Measurements from ENCODE around the gene ELP1.
"Not testable (repeated sequence)": the region's sequence is repeated elsewhere in the genome, so short reads cannot be mapped to it uniquely, and the experiment has no call there.

ELP1 gene

DNA sequence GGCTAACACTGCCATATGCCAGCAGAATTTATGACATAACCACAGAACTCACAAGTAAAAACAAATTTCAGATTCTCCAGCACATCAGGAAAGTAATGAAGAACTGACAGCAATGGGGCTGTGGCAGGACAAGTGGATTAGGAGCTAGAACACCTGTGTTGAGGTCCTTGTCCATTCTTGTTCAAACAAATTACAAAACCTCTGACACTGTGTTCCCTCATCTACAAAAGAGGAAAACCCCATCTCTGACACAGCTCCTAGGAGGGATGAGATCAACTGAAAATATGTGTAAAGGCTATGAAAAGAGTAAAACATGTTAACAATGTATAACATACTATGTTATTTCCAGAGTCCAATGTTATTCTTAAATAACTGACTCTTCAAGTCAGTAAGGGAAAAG is 23.5 kb downstream of the ELP1 start:
- Histone ChIP-seq H3K36me3 (ENCODE audit: control insufficient read depth, insufficient read depth, low read length) (peaks cover 4% of the 10 kb centered on the region), H3K56ac (ENCODE audit: low read length) (no peak overlapping the region), H3K9ac (ENCODE audit: low read length) (no peak overlapping the region), H3K27me3 (ENCODE audit: insufficient read depth, low read length, poor library complexity) (no peaks in the 10 kb centered on the region), H3K79me1 (ENCODE audit: low read length) (no peaks in the 10 kb centered on the region), H4K8ac (ENCODE audit: low read depth, low read length) (no peak overlapping the region), H3K4ac (ENCODE audit: low read depth, low read length) (no peak overlapping the region), H2BK120ac (ENCODE audit: low read depth, low read length) (no peak overlapping the region), H3K4me3 (ENCODE audit: low read length) (no peak overlapping the region), H3K4me2 (ENCODE audit: low read length) (no peak overlapping the region), H3K79me2 (ENCODE audit: control insufficient read depth, insufficient read depth, low read length) (no peaks in the 10 kb centered on the region), H2BK5ac (ENCODE audit: low read length) (no peak overlapping the region), H3K4me1 (ENCODE audit: control insufficient read depth, low read depth, low read length) (no peaks in the 10 kb centered on the region), H2AK5ac (ENCODE audit: low read length) (no peak overlapping the region), H4K5ac (ENCODE audit: low read length) (no peak overlapping the region), H3K23ac (ENCODE audit: low read length) (no peak overlapping the region), H3K18ac (ENCODE audit: low read length) (no peak overlapping the region), H2BK15ac (replicated peaks; ENCODE audit: low read depth) (no peak overlapping the region), H3K27ac (ENCODE audit: low read depth, low read length) (no peak overlapping the region)
- DNase-seq = no peak

DNA sequence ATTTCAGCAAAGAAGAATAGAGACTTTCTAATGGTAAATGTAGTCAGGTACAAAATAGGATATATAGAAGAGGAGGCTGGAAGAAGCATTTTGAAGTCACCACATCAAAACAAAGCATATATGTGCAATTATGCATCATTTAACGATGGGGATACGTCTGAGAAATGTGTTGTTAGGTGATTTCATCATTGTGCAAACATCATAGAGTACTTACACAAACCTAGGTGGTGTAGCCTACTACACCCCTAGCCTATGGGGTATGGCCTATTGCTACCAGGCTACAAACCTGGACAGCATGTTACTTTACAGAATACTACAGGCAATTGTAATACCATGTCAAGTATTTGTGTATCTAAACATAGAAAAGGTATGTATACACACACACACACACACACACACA is 28.4 kb downstream of the ELP1 start:
- DNase-seq = no peak
- Histone ChIP-seq H4K5ac (ENCODE audit: low read length) (no peak overlapping the region), H3K4ac (ENCODE audit: low read depth, low read length) (no peak overlapping the region), H3K4me3 (ENCODE audit: low read length) (no peak overlapping the region), H3K79me2 (ENCODE audit: control insufficient read depth, insufficient read depth, low read length) (no peaks in the 10 kb centered on the region), H3K27ac (ENCODE audit: low read depth, low read length) (no peak overlapping the region), H2AK5ac (ENCODE audit: low read length) (no peak overlapping the region), H3K27me3 (ENCODE audit: insufficient read depth, low read length, poor library complexity) (no peaks in the 10 kb centered on the region), H3K4me1 (ENCODE audit: control insufficient read depth, low read depth, low read length) (no peaks in the 10 kb centered on the region), H3K9ac (ENCODE audit: low read length) (no peak overlapping the region), H2BK5ac (ENCODE audit: low read length) (no peak overlapping the region), H2BK120ac (ENCODE audit: low read depth, low read length) (no peak overlapping the region), H3K36me3 (ENCODE audit: control insufficient read depth, insufficient read depth, low read length) (peaks cover 4% of the 10 kb centered on the region), H2BK15ac (replicated peaks; ENCODE audit: low read depth) (no peak overlapping the region), H3K23ac (ENCODE audit: low read length) (no peak overlapping the region), H3K4me2 (ENCODE audit: low read length) (no peak overlapping the region), H3K79me1 (ENCODE audit: low read length) (no peaks in the 10 kb centered on the region), H3K56ac (ENCODE audit: low read length) (no peak overlapping the region), H4K8ac (ENCODE audit: low read depth, low read length) (no peak overlapping the region), H3K18ac (ENCODE audit: low read length) (no peak overlapping the region)
- WGBS (ENCODE audit: extremely low coverage, insufficient coverage, low lambda C conversion rate) = no CpG with 5 or more reads among the region's 2 CpGs

DNA sequence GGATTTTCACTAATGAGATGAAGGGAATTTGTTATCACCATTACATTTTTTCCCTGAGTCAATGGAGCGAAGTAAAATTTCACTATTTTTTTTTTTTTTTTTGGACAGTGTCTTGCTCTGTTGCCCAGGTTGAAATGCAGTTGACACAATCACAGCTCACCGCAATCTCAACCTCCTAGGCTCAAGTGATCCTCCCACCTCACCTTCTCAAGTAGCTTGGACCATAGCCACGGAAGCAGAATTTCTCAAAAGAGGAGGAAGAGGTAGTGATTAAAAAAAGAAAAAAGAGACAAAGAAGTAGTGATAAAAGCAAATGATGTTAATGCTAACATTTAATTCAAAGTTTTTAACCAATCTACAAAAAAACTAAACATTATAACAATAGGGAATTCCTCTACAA is 29.8 kb downstream of the ELP1 start:
- Histone ChIP-seq H3K4ac (ENCODE audit: low read depth, low read length) (no peak overlapping the region), H3K4me1 (ENCODE audit: control insufficient read depth, low read depth, low read length) (no peaks in the 10 kb centered on the region), H2BK15ac (replicated peaks; ENCODE audit: low read depth) (no peak overlapping the region), H3K79me2 (ENCODE audit: control insufficient read depth, insufficient read depth, low read length) (no peaks in the 10 kb centered on the region), H3K18ac (ENCODE audit: low read length) (no peak overlapping the region), H3K4me3 (ENCODE audit: low read length) (no peak overlapping the region), H3K36me3 (ENCODE audit: control insufficient read depth, insufficient read depth, low read length) (peaks cover 4% of the 10 kb centered on the region), H3K9ac (ENCODE audit: low read length) (no peak overlapping the region), H2BK120ac (ENCODE audit: low read depth, low read length) (no peak overlapping the region), H3K4me2 (ENCODE audit: low read length) (no peak overlapping the region), H3K23ac (ENCODE audit: low read length) (no peak overlapping the region), H3K27ac (ENCODE audit: low read depth, low read length) (no peak overlapping the region), H4K8ac (ENCODE audit: low read depth, low read length) (no peak overlapping the region), H2AK5ac (ENCODE audit: low read length) (no peak overlapping the region), H3K79me1 (ENCODE audit: low read length) (no peaks in the 10 kb centered on the region), H2BK5ac (ENCODE audit: low read length) (no peak overlapping the region), H4K5ac (ENCODE audit: low read length) (no peak overlapping the region), H3K27me3 (ENCODE audit: insufficient read depth, low read length, poor library complexity) (no peaks in the 10 kb centered on the region), H3K56ac (ENCODE audit: low read length) (no peak overlapping the region)
- DNase-seq = no peak
- WGBS (ENCODE audit: extremely low coverage, insufficient coverage, low lambda C conversion rate) = no CpG with 5 or more reads among the region's 3 CpGs

DNA sequence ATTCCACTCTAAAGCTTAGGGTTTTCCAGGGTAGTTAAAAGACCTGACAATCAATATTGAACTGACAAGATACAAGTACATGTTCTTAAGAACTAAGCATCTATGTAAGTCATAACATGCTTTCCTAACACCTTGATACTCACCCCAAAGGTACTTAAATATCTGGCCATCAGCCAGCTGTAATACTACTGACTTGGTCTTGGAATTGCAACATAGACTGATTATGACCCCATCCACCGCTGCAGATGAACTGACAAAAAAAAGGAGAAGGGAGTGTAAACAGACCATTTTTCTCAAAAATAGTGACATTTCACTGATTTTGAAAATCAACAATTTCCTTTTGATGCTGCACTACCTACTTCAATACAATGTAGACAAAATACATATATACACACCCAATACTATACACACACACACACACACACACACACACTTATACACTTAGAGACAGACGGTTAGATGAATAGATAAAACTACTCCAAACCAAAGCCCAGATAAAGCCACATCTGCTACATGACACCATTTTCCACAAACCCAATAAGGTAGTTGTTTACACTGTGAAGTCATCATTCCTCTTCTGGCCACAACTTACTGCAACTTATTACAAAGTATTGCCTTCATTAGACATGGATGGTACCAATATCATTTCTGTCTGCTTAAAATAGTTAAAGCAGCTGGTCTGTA is 30.4 kb downstream of the ELP1 start:
- Histone ChIP-seq H3K27ac (ENCODE audit: low read depth, low read length) (no peak overlapping the region), H3K4me2 (ENCODE audit: low read length) (no peak overlapping the region), H3K4ac (ENCODE audit: low read depth, low read length) (no peak overlapping the region), H3K23ac (ENCODE audit: low read length) (no peak overlapping the region), H3K79me1 (ENCODE audit: low read length) (no peaks in the 10 kb centered on the region), H2BK15ac (replicated peaks; ENCODE audit: low read depth) (no peak overlapping the region), H3K18ac (ENCODE audit: low read length) (no peak overlapping the region), H4K8ac (ENCODE audit: low read depth, low read length) (no peak overlapping the region), H3K56ac (ENCODE audit: low read length) (no peak overlapping the region), H3K4me1 (ENCODE audit: control insufficient read depth, low read depth, low read length) (no peaks in the 10 kb centered on the region), H4K5ac (ENCODE audit: low read length) (no peak overlapping the region), H2BK5ac (ENCODE audit: low read length) (no peak overlapping the region), H3K4me3 (ENCODE audit: low read length) (no peak overlapping the region), H3K79me2 (ENCODE audit: control insufficient read depth, insufficient read depth, low read length) (no peaks in the 10 kb centered on the region), H3K27me3 (ENCODE audit: insufficient read depth, low read length, poor library complexity) (no peaks in the 10 kb centered on the region), H3K36me3 (ENCODE audit: control insufficient read depth, insufficient read depth, low read length) (peaks cover 4% of the 10 kb centered on the region), H3K9ac (ENCODE audit: low read length) (no peak overlapping the region), H2AK5ac (ENCODE audit: low read length) (no peak overlapping the region), H2BK120ac (ENCODE audit: low read depth, low read length) (no peak overlapping the region)
- DNase-seq = no peak
- WGBS (ENCODE audit: extremely low coverage, insufficient coverage, low lambda C conversion rate) = no CpG with 5 or more reads among the region's 2 CpGs

DNA sequence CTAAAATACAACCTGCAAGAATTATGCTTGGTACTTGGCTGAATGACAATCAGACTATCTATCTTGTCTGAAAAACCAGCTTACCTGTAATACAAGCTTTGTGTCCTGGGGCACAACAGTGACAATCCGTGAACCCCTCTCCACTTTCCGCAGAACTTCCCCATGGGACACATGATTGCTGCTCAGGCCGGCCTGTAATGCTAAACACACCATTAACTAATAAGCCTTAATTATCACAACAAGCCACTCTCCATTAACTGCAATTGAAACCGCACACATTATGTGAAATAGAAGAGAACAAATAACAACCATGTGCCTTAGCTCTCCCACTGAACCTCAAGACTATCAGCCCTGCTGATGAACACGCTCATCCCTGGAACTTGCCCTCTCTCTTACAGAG is 33.7 kb downstream of the ELP1 start:
- Histone ChIP-seq H2BK5ac (ENCODE audit: low read length) (no peak overlapping the region), H3K36me3 (ENCODE audit: control insufficient read depth, insufficient read depth, low read length) (peaks cover 2% of the 10 kb centered on the region), H4K5ac (ENCODE audit: low read length) (no peak overlapping the region), H3K27me3 (ENCODE audit: insufficient read depth, low read length, poor library complexity) (no peaks in the 10 kb centered on the region), H3K18ac (ENCODE audit: low read length) (no peak overlapping the region), H3K23ac (ENCODE audit: low read length) (no peak overlapping the region), H3K79me2 (ENCODE audit: control insufficient read depth, insufficient read depth, low read length) (no peaks in the 10 kb centered on the region), H3K9ac (ENCODE audit: low read length) (no peak overlapping the region), H3K27ac (ENCODE audit: low read depth, low read length) (no peak overlapping the region), H3K4me3 (ENCODE audit: low read length) (no peak overlapping the region), H4K8ac (ENCODE audit: low read depth, low read length) (no peak overlapping the region), H2BK120ac (ENCODE audit: low read depth, low read length) (no peak overlapping the region), H3K56ac (ENCODE audit: low read length) (no peak overlapping the region), H3K4me1 (ENCODE audit: control insufficient read depth, low read depth, low read length) (no peaks in the 10 kb centered on the region), H2AK5ac (ENCODE audit: low read length) (no peak overlapping the region), H3K79me1 (ENCODE audit: low read length) (no peaks in the 10 kb centered on the region), H3K4me2 (ENCODE audit: low read length) (no peak overlapping the region), H3K4ac (ENCODE audit: low read depth, low read length) (no peak overlapping the region), H2BK15ac (replicated peaks; ENCODE audit: low read depth) (no peak overlapping the region)
- no peak for DNase-seq
- WGBS (ENCODE audit: extremely low coverage, insufficient coverage, low lambda C conversion rate) = no CpG with 5 or more reads among the region's 5 CpGs

DNA sequence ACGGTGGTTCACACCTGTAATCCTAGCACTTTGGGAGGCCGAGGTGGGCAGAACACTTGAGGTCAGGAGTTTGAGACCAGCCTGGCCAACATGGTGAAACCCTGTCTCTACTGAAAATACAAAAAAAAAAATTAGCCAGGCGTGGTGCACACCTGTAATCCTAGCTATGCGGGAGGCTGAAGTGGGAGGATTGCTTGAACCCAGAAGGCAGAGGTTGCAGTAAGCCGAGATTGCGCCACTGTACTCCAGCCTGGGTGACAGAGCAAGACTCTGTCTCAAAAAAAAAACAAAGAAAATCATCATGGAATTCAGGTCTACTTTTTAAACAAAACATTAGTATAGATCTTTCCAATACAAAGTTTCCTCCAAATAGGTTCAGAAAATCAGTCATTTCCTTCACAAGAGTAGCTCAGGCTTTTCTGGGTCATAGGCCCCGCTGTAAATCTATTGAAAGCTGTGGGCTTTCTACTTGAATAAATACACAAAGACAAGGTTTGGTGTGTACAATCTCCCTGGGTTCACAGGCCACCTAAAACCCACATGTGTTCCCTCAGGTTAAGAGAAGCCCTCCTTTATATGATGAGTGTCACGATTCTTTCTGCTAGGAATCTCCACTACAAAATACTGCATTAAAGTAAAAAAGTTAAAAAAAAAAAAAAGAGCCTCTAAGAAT is 34.8 kb downstream of the ELP1 start:
- not testable (repeated sequence) for H3K36me3 ChIP-seq (ENCODE audit: control insufficient read depth, insufficient read depth, low read length); H4K8ac ChIP-seq (ENCODE audit: low read depth, low read length); H2BK15ac ChIP-seq (replicated peaks; ENCODE audit: low read depth); H3K18ac ChIP-seq (ENCODE audit: low read length); H2AK5ac ChIP-seq (ENCODE audit: low read length); H3K79me1 ChIP-seq (ENCODE audit: low read length); H3K9ac ChIP-seq (ENCODE audit: low read length); H4K5ac ChIP-seq (ENCODE audit: low read length); H3K4ac ChIP-seq (ENCODE audit: low read depth, low read length); H2BK5ac ChIP-seq (ENCODE audit: low read length); DNase-seq; H3K4me2 ChIP-seq (ENCODE audit: low read length); H2BK120ac ChIP-seq (ENCODE audit: low read depth, low read length); H3K4me3 ChIP-seq (ENCODE audit: low read length); H3K79me2 ChIP-seq (ENCODE audit: control insufficient read depth, insufficient read depth, low read length); H3K56ac ChIP-seq (ENCODE audit: low read length); H3K27me3 ChIP-seq (ENCODE audit: insufficient read depth, low read length, poor library complexity); H3K4me1 ChIP-seq (ENCODE audit: control insufficient read depth, low read depth, low read length); H3K23ac ChIP-seq (ENCODE audit: low read length); H3K27ac ChIP-seq (ENCODE audit: low read depth, low read length)
- no CpG with 5 or more reads among the region's 8 CpGs for WGBS (ENCODE audit: extremely low coverage, insufficient coverage, low lambda C conversion rate)

Measured in mesendoderm (in vitro differentiated cells).